DMS53 (cell line): ENCODE data around the gene ESR2.

Experiments used
- DNase-seq: peaks from one replicate; lab custom pipeline; 2025; lab: John Stamatoyannopoulos, UW

ESR2 gene

DNA sequence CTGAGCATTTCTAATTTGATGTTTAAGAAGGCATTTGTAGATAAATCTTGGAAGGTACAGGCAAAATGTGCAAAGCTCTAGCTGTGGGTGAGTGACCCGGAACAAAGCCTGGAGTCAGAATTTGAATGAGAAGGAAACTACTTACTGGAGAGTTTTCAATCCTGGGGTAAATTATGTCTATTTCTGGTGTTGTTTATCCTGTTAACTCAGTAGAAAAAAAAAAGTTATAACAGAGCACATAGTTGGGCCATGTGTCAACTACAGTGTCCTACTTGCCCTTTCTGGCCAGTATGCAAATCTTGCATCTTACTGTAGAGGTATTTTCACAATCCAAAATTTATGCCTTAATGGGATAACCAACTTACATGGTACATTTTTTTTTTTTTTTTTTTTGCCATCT lies 259.0 kb downstream of the ESR2 start:
- no peak for DNase-seq
